MM.1S (cell line): ENCODE measurements around the gene NASP.

Experiments
- CTCF ChIP-seq: fragments of 300-600 bp; sonication (generic); IDR thresholded peaks from 2 replicates; pipeline ENCODE4 v1.5.1; 2016; ENCODE audit warnings: antibody characterized with exemption, low read length, mixed read lengths
- EZH2 ChIP-seq: fragments of 300-600 bp; sonication (generic); optimal IDR thresholded peaks from 2 replicates; pipeline ENCODE3; 2017; ENCODE audit warnings: low read depth, mild to moderate bottlenecking, antibody characterized with exemption, low read length, mixed read lengths
- EZH2phosphoT487 ChIP-seq: fragments of 300-600 bp; sonication (generic); IDR thresholded peaks from 2 replicates; pipeline ENCODE4 v1.6.1; 2018; ENCODE audit warnings: antibody characterized with exemption, low read length

GRCh38 chr1:45536886-45537285 lies 47.0 kb upstream of the NASP start:
- TF ChIP-seq EZH2 (no peak), CTCF (no peak), EZH2phosphoT487 (no peak)
